Activated CD8-positive, alpha-beta memory T cell treated with anti-CD3 and anti-CD28 coated beads, Interleukin-2, amount 50 U/mL, for 1 hour (primary cell): ENCODE data around the gene GPR68.
"Not testable (repeated sequence)": the region's sequence is repeated elsewhere in the genome, so short reads cannot be mapped to it uniquely, and the experiment has no call there.

Experiments used
- DNase-seq: peaks from one replicate; pipeline ENCODE4 v3.0.0-alpha.2; 2020; ENCODE audit errors: extremely low read depth

Gene GPR68

GRCh38 chr14:91272341-91273272 lies 28.1 kb upstream of the GPR68 start:
- DNase-seq, result no peak

DNA sequence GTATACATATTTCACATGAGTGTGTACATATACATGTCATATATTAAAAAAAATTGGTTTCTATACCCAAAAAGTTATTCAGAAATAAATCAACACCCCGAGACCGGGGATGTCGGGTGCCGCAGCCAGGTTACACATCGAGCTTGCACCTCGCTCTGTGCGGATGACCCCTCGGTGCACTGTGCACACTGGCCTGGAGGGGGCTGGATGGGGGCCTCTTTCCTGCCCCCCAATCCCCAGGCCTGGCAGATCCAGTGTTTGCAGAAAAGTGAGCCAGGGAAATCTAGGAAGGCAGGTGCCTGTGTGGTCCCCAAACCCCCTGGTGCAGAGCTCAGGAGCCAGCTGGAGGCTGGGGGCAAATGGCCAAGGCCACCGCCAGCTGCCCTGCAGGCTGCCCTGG lies 27.1 kb upstream of the GPR68 start:
- DNase-seq, result no peak

DNA sequence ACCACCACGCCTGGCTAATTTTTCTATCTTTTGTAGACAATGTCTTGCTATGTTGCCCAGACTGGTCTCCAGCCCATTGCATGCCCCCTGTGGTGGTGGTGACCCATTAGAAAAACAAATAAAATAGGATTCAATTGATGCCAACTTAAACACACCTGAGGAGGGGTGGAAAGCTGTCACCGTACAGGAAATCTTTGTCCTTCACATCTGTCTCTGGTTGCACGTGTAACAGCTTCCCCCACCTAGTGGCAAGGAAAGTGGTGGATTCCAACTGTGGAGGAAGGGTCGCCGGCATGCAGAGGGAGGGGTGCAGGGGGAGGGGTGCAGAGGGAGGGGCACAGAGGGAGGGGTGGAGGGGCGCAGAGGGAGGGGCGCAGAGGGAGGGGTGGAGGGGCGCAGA lies 26.1 kb upstream of the GPR68 start:
- no peak for DNase-seq

GRCh38 chr14:91270188-91270587 lies 25.7 kb upstream of the GPR68 start:
- DNase-seq, result no peak

GRCh38 chr14:91269076-91269991 lies 24.8 kb upstream of the GPR68 start:
- no peak for DNase-seq

DNA sequence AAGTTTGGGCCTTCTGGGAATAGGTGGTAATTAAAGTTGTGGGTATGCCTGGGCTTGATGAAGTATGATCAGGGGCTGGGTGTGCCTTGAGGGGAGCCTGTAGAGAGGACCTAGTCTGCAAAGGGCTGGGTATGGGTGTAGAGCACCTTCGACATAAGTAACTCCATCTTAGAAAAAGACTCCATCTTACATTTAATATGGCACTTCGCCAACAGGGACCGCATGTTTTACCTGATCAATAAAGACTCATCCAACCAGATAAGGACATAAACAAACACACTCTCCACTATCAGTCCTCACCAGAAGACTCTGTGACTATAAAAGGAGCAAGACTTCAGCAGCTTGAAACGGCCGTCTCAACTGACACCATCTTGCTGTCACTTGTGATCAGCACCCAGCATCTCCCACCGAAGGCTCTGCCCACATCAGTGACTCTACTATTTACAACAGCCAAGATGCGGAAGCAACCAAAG lies 23.5 kb upstream of the GPR68 start:
- DNase-seq, result no peak

DNA sequence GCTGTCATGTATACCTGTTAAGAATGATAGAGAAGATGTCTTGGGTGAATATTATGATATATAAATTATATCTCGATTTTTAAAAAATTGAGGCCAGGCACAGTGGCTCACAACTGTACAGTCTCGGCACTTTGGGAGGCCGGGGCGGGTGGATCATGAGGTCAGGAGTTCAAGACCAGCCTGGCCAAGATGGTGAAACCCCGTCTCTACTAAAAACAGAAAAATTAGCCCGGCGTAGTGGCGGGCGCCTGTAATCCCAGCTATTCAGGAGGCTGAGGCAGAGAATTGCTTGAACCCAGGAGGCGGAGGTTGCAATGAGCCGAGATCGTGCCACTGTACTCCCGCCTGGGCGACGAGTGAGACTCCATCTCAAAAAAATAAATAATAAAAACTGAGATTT lies 21.8 kb upstream of the GPR68 start:
- DNase-seq, result not testable (repeated sequence)

GRCh38 chr14:91265404-91265803 lies 20.9 kb upstream of the GPR68 start:
- DNase-seq, result no peak

- DNase-seq, result no peak
Measured at GRCh38 chr14:91264151-91265150, 19.9 kb upstream of the GPR68 start.

GRCh38 chr14:91263329-91263728 lies 18.8 kb upstream of the GPR68 start:
- no peak for DNase-seq

DNA sequence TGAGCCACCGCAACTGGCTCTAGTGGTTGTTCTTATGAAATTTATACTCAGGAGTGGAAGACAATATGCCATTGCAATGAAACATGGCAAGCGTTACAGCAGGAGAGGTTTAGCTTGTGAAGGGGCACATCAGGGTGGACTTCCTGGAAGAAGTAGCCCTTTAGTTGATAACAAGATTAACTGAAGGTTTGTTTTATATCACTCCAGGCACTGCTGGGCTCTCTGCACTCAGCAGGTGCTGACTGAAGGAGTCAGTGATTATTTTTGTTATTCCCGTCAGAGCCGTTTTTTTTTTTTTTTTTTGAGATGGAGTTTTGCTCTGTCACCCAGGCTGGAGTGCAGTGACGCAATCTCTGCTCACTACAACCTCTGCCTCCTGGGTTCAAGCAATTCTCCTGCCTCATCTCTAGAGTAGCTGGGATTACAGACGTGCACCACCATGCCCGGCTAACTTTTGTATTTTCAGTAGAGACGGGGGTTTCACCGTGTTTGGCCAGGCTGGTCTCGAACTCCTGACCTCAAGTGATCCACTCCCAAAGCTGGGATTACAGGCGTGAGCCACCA lies 17.6 kb upstream of the GPR68 start:
- no peak for DNase-seq

GRCh38 chr14:91261115-91261514 lies 16.6 kb upstream of the GPR68 start:
- DNase-seq, result no peak

GRCh38 chr14:91258876-91259275 lies 14.4 kb upstream of the GPR68 start:
- no peak for DNase-seq

DNA sequence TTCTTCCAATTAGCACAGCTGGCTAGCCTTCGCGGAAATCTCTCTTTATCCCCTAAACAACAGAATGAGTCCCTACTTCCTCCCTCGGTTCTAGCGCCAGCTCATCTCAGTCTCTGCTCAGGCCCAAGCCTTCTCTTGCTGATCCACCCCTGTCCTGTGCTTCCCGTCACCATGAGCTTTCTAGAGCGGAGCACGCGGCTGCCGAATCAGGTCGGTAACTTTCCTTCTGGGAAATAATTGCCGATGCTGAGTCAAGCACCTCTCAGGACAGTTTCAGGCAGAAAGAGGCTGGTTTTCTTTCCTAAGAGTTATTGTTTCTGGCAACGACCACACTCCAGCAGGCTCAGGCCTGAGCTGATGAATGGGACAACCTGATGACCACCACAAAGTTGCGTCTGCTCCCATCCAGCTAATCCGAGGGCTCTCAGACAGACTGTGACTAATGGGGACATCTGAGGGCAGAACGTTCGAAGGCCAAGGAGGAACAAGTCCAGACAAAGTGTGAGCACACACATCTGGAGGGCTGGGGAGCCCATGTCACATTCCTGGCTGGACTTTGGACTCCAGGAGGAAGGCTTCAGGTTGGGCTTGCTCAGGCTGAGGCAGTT lies 13.6 kb upstream of the GPR68 start:
- no peak for DNase-seq

DNA sequence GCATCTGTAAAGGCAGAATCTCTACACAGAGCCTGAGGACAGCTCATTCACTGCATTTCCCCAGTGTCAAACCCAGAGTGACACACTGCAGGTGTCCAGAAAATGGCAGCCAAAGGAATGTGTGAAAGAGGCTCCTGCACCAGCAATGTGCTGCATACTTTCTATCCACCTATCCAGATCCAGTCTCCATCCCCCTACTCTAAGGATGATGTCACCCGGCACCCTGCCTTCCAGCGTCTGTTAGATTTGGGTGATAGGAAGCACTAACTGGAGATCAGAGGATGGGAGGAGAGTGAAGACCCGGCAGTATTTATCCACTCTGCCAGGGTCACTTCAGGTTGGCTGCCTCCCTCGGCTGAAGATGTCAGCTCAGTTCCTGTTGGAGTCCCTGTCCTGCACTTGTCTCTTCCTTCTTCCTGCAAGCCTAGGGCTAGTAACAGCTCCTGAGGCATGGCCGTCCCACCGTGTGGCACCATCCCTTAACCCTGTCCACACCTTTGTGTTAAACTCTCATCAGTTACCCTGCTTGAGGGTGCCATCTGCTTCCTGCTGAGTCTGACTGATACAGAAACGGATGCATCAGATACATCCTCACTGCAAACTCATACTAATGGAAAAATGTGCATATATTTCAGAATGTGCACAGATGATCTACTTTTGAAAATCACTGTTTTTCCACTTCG lies 13.0 kb upstream of the GPR68 start:
- DNase-seq, result no peak

DNA sequence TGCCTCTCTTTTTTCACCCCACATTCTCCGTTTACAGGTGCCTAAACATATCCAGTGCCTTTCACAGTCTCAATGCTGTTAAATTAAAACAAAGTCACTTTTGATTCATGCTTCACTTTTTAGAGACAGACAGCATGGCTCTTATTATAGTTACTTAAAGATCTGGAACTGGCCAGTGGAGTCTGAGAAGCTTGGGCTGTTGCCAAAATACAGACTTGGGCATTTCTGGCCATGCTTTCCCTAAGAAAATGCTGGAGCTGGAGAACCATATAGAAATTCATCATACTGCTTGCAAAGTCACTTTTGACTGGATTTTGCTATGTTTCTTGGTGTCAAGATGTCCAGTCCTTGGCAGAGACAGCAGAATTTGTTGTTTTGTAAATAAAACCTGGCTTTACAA lies 12.2 kb upstream of the GPR68 start:
- DNase-seq, result no peak

DNA sequence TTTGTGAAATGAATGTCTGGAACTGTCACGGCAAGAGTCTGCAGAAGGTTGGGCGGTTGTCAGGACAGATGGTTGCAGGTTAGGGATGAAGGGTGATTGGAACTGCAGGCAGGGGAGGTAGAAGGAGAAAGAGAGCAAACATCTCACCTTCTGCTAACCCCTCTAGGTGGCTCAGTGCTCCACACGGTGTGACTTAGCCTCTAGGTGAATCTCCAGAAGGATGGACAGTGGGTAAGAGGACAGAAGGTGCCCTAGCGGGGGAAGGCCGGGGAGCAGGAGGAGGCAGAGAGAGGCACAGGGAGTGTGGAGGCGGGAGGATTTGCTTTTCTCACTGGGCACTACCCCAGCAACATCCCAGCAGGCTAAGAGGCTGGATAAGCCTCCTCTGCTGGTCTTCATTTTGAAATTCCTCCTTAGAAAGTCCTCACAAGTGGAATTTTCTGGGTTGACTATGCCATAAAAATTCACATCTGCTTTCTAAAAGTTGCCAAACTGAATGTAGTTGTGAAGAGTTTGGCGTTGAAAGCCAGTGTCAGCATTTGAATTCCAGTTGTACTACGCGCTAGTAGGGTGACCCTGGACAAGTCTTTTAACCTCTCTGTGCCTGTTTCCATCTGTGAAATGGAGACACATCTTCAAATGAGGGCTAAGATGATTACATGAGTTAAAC lies 10.7 kb upstream of the GPR68 start:
- DNase-seq, result no peak

DNA sequence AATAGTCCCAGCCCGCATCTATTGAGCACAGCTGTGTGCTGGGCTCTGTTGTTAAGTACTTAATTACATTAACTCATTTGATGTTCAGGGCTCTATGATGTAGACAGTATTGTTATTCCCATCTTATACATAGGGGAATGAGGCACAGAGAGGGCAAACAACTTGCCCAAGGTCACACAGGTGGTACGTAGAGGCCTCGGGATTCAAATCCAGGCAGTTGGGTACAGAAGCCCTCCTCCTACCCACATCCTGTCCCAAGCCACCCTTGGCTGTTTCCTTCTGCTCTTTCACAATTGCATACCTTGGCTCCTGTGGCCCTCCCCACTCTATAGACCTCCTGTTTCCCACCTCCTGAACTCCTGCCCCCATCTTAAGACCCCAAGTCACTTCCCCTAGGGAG lies 10.0 kb upstream of the GPR68 start:
- no peak for DNase-seq

DNA sequence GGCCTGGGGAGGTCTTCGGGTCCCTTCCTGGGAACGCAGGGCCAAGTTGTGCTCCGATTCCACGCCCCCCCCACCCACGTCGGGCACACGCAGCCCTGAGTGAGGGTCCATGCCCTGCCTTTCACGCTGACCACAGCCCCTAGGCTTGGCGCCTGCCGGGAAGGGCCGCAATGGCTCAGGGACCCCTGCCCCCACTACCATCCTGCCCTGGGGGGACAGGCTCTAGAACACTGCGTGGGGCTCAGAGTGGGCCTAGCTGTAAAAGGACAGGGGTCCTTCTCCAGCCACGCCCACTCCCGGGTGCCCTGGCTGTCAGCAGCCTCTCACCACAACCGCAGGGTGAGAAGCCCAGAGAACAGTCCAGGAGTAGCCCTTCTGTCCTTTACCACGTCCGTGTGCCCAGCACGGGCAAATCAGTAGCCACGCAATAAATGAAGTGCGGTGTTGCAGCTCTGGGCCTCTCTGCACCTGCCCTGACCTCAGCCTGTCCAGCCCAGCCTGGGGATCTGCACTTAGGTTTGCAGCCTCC lies 9.4 kb upstream of the GPR68 start:
- DNase-seq, result no peak
